Glutamatergic neuron (in vitro differentiated cells): ENCODE measurements around the gene SPO11. TPM values are rescaled to one million over a fixed set of nuclear protein-coding genes. Genes with fewer than 3 reads are reported as not detected.
A peak's percentile ranks its signal among the peaks of the same experiment; 100 is the strongest.

Experiments
- DNase-seq: peaks from one replicate; pipeline ENCODE4 v3.0.0; 2022
- H3K27ac Mint-ChIP-seq: one replicate; pipeline ENCODE4 v1.8.0; 2020; ENCODE audit warnings: mild to moderate bottlenecking, mixed read lengths, inconsistent platforms; ENCODE audit not compliant: unreplicated experiment
- H3K27me3 Mint-ChIP-seq: one replicate; pipeline ENCODE4 v1.8.0; 2020; ENCODE audit warnings: mild to moderate bottlenecking, moderate library complexity, mixed read lengths, inconsistent platforms; ENCODE audit not compliant: unreplicated experiment
- H3K36me3 Mint-ChIP-seq: one replicate; pipeline ENCODE4 v1.8.0; 2020; ENCODE audit warnings: mild to moderate bottlenecking, mixed read lengths, inconsistent platforms; ENCODE audit not compliant: unreplicated experiment
- H3K4me1 Mint-ChIP-seq: one replicate; pipeline ENCODE4 v1.8.0; 2020; ENCODE audit warnings: mild to moderate bottlenecking, low read depth, mixed read lengths, inconsistent platforms; ENCODE audit not compliant: unreplicated experiment
- H3K4me3 Mint-ChIP-seq: one replicate; pipeline ENCODE4 v1.8.0; 2020; ENCODE audit warnings: mild to moderate bottlenecking, mixed read lengths, inconsistent platforms; ENCODE audit not compliant: unreplicated experiment
- H3K9me3 Mint-ChIP-seq: one replicate; pipeline ENCODE4 v1.8.0; 2020; ENCODE audit warnings: mild to moderate bottlenecking, moderate library complexity, mixed read lengths, inconsistent platforms; ENCODE audit not compliant: unreplicated experiment
- CTCF ChIP-seq: fragments of 200-600 bp; sonication (generic); IDR thresholded peaks from one replicate; pipeline ENCODE4 v1.5.0; 2021; ENCODE audit not compliant: partially characterized antibody, unreplicated experiment
- total RNA-seq: library from RNA; stranded (reverse); fragmentation: NEBNext Ultra II Directional; extraction: Animal tissue kit (Norgen Biotek cat#: 25700); gene quantifications from one replicate; pipeline ENCODE4 v1.2.1, GENCODE V29; 2021; ENCODE audit not compliant: unreplicated experiment

Gene SPO11
- total RNA-seq, 1 donor from 2014 or later, result not detected

- H3K4me1 Mint-ChIP-seq, result no peaks in the 10 kb centered on the region
- no peaks in the 10 kb centered on the region for H3K9me3 Mint-ChIP-seq
- TF ChIP-seq CTCF, result peak; percentile 87
- DNase-seq, result peak; percentile 93
- H3K36me3 Mint-ChIP-seq, result no peaks in the 10 kb centered on the region
- H3K27ac Mint-ChIP-seq, result no peak overlapping the region
- H3K27me3 Mint-ChIP-seq, result peaks cover 2% of the 10 kb centered on the region
- no peak overlapping the region for H3K4me3 Mint-ChIP-seq
Measured at GRCh38 chr20:57381596-57382503, 52.2 kb downstream of the SPO11 start.

GRCh38 chr20:57382516-57382915 is 52.9 kb downstream of the SPO11 start:
- Mint-ChIP-seq H3K27me3 (peaks cover 2% of the 10 kb centered on the region), H3K36me3 (no peaks in the 10 kb centered on the region), H3K4me3 (no peak overlapping the region), H3K9me3 (no peaks in the 10 kb centered on the region), H3K4me1 (no peaks in the 10 kb centered on the region), H3K27ac (no peak overlapping the region)
- DNase-seq, result no peak
- no peak for TF ChIP-seq CTCF

GRCh38 chr20:57383447-57384347 is 54.1 kb downstream of the SPO11 start:
- no peak for TF ChIP-seq CTCF
- H3K9me3 Mint-ChIP-seq, result no peaks in the 10 kb centered on the region
- H3K27me3 Mint-ChIP-seq, result no peaks in the 10 kb centered on the region
- no peaks in the 10 kb centered on the region for H3K4me1 Mint-ChIP-seq
- H3K27ac Mint-ChIP-seq, result no peak overlapping the region
- no peak for DNase-seq
- H3K36me3 Mint-ChIP-seq, result no peaks in the 10 kb centered on the region
- H3K4me3 Mint-ChIP-seq, result no peak overlapping the region

GRCh38 chr20:57384486-57384885 is 54.9 kb downstream of the SPO11 start:
- Mint-ChIP-seq H3K27me3 (peaks cover under 1% of the 10 kb centered on the region), H3K36me3 (no peaks in the 10 kb centered on the region), H3K9me3 (peaks cover 2% of the 10 kb centered on the region), H3K27ac (no peak overlapping the region), H3K4me3 (no peak overlapping the region), H3K4me1 (no peaks in the 10 kb centered on the region)
- no peak for TF ChIP-seq CTCF
- no peak for DNase-seq
